HG02884 (cell line): ENCODE results near the gene IL36RN.

Source experiments
- ATAC-seq: cut with Tn5 transposase; IDR thresholded peaks from one replicate; pipeline ENCODE4 v1.9.1; 2021; ENCODE audit warnings: mild to moderate bottlenecking, moderate library complexity; ENCODE audit not compliant: unreplicated experiment

IL36RN gene

GRCh38 chr2:113058998-113059960, at the start of gene IL36RN:
TSS of gene IL36RN (plus strand) at chr2:113059198. CDS start at chr2:113059439, 241 bp downstream.
- ATAC-seq, result no peak

- ATAC-seq, result no peak
Measured at GRCh38 chr2:113009622-113010021, 49.4 kb upstream of the IL36RN start.

- no peak for ATAC-seq
Measured at GRCh38 chr2:113010088-113010487, 48.9 kb upstream of the IL36RN start.

GRCh38 chr2:113011108-113011507, 47.9 kb upstream of the IL36RN start:
- no peak for ATAC-seq

GRCh38 chr2:113012436-113013335, 46.3 kb upstream of the IL36RN start:
- no peak for ATAC-seq

GRCh38 chr2:113013336-113013661, 45.7 kb upstream of the IL36RN start:
- ATAC-seq, result no peak

GRCh38 chr2:113014067-113014466, 44.9 kb upstream of the IL36RN start:
- ATAC-seq, result no peak

GRCh38 chr2:113015042-113015441, 44.0 kb upstream of the IL36RN start:
- ATAC-seq, result no peak

- no peak for ATAC-seq
Measured at GRCh38 chr2:113015655-113016054, 43.3 kb upstream of the IL36RN start.

- ATAC-seq, result no peak
Measured at GRCh38 chr2:113018509-113018908, 40.5 kb upstream of the IL36RN start.

GRCh38 chr2:113021312-113021711, 37.7 kb upstream of the IL36RN start:
- no peak for ATAC-seq

GRCh38 chr2:113024764-113025163, 34.2 kb upstream of the IL36RN start:
- ATAC-seq, result no peak

GRCh38 chr2:113025737-113026136, 33.3 kb upstream of the IL36RN start:
- no peak for ATAC-seq

GRCh38 chr2:113027691-113028090, 31.3 kb upstream of the IL36RN start:
- no peak for ATAC-seq

- no peak for ATAC-seq
Measured at GRCh38 chr2:113028112-113028511, 30.9 kb upstream of the IL36RN start.

GRCh38 chr2:113032737-113033136, 26.3 kb upstream of the IL36RN start:
- no peak for ATAC-seq

- no peak for ATAC-seq
Measured at GRCh38 chr2:113034016-113034415, 25.0 kb upstream of the IL36RN start.

- ATAC-seq, result no peak
Measured at GRCh38 chr2:113036763-113037162, 22.2 kb upstream of the IL36RN start.

GRCh38 chr2:113038291-113038690, 20.7 kb upstream of the IL36RN start:
- no peak for ATAC-seq

GRCh38 chr2:113039158-113039557, 19.8 kb upstream of the IL36RN start:
- ATAC-seq, result no peak

GRCh38 chr2:113039719-113040118, 19.3 kb upstream of the IL36RN start:
- no peak for ATAC-seq

- no peak for ATAC-seq
Measured at GRCh38 chr2:113041871-113042270, 17.1 kb upstream of the IL36RN start.
